OCI-LY7 (cell line): Measurements from ENCODE around the gene LTN1. TPM values are rescaled to one million over a fixed set of nuclear protein-coding genes. Genes with fewer than 3 reads are reported as not detected.

Source experiments
- BruUV-seq: library from RNA; stranded (reverse); fragments of 400-500 nt; replicated peaks from 2 replicates; lab custom pipeline; 2021; lab: Mats Ljungman, UMichigan
- CTCF ChIA-PET: fragments of 300-600 bp; sonication (Branson Sonifier 250); formaldehyde crosslinking; loops from one replicate; lab custom pipeline; 2022; ENCODE audit warnings: antibody characterized with exemption; ENCODE audit not compliant: unreplicated experiment; lab: Charles Lee
- POLR2A ChIA-PET: fragments of 300-600 bp; sonication (Branson Sonifier 250); formaldehyde crosslinking; loops from one replicate; lab custom pipeline; 2022; ENCODE audit warnings: antibody characterized with exemption; lab: Charles Lee
- DNase-seq: peaks from one replicate; pipeline ENCODE4 v3.0.0-alpha.2; 2015; ENCODE audit warnings: low spot score
- H2AFZ ChIP-seq: fragments of 200-600 bp; sonication (generic), shearing (Covaris generic); 2 replicates; pipeline ENCODE4 v1.6.1; 2014; ENCODE audit warnings: mild to moderate bottlenecking, antibody characterized with exemption, low read length, moderate library complexity
- H3K27ac ChIP-seq: fragments of 200-600 bp; sonication (generic); 2 replicates; pipeline ENCODE4 v1.5.1; 2014; ENCODE audit warnings: mixed run types, low read depth, mild to moderate bottlenecking, moderate library complexity, low read length, inconsistent platforms; ENCODE audit not compliant: poor library complexity, severe bottlenecking
- H3K36me3 ChIP-seq: fragments of 200-600 bp; sonication (generic); 2 replicates; pipeline ENCODE4 v1.6.1; 2014; ENCODE audit warnings: mild to moderate bottlenecking, antibody characterized with exemption, low read length, moderate library complexity, mixed read lengths; ENCODE audit not compliant: insufficient read depth
- H3K4me1 ChIP-seq: fragments of 200-600 bp; sonication (generic); 2 replicates; pipeline ENCODE4 v1.5.1; 2014; ENCODE audit warnings: mild to moderate bottlenecking, low read length; ENCODE audit not compliant: insufficient read depth, poor library complexity, severe bottlenecking
- H3K4me2 ChIP-seq: fragments of 200-600 bp; sonication (generic); 2 replicates; pipeline ENCODE4 v1.6.1; 2014; ENCODE audit warnings: mild to moderate bottlenecking, low read length
- H3K4me3 ChIP-seq: fragments of 200-600 bp; sonication (generic); 2 replicates; pipeline ENCODE4 v1.5.1; 2014; ENCODE audit warnings: mild to moderate bottlenecking, low read depth, low read length; ENCODE audit not compliant: poor library complexity, severe bottlenecking
- H3K79me2 ChIP-seq: fragments of 200-600 bp; sonication (generic); 2 replicates; pipeline ENCODE4 v1.6.1; 2016; ENCODE audit warnings: low read depth, mild to moderate bottlenecking, low read length, moderate library complexity, mixed read lengths; ENCODE audit not compliant: insufficient read depth
- H3K9me2 ChIP-seq: fragments of 200-600 bp; sonication (generic); 2 replicates; pipeline ENCODE4 v1.6.1; 2016; ENCODE audit warnings: mild to moderate bottlenecking, low read length, mixed read lengths; ENCODE audit not compliant: insufficient read depth
- H3K9me3 ChIP-seq: fragments of 200-600 bp; sonication (generic); 2 replicates; pipeline ENCODE4 v1.6.1; 2014; ENCODE audit warnings: mild to moderate bottlenecking, mixed run types, low read length, mixed read lengths
- H4K20me1 ChIP-seq: fragments of 200-600 bp; sonication (generic); 2 replicates; pipeline ENCODE4 v1.6.1; 2014; ENCODE audit warnings: mild to moderate bottlenecking, antibody characterized with exemption, low read length, moderate library complexity, mixed read lengths; ENCODE audit not compliant: insufficient read depth
- CTCF ChIP-seq: fragments of 200-600 bp; sonication (generic); conservative IDR thresholded peaks from 2 replicates; pipeline ENCODE4 v1.5.1; 2014; ENCODE audit warnings: mild to moderate bottlenecking, antibody characterized with exemption, low read length, moderate library complexity, mixed read lengths
- EZH2phosphoT487 ChIP-seq: fragments of 200-600 bp; sonication (generic); IDR thresholded peaks from 2 replicates; pipeline ENCODE4 v1.6.1; 2018; ENCODE audit warnings: low read depth, borderline replicate concordance, mild to moderate bottlenecking, mixed run types, antibody characterized with exemption, low read length, moderate library complexity, mixed read lengths
- intact Hi-C: fragments of 100-400 bp; cut with micrococcal nuclease; formaldehyde crosslinking; loops from one replicate; pipeline ENCODE4 v1.10.0; 2022; ENCODE audit not compliant: unreplicated experiment
- total RNA-seq, 2 experiments: library from RNA; depleted of rRNA in 1 of 2; stranded (reverse); fragments of >200 nt in 1 of 2; shearing (Covaris generic) in 1 of 2; gene quantifications; 2 replicates each; pipeline ENCODE4 v1.2.3, GENCODE V29; 2014 to 2022

LTN1 gene
- total RNA-seq, 2 experiments from 2014 or later: 18.4 to 32.6 TPM

DNA sequence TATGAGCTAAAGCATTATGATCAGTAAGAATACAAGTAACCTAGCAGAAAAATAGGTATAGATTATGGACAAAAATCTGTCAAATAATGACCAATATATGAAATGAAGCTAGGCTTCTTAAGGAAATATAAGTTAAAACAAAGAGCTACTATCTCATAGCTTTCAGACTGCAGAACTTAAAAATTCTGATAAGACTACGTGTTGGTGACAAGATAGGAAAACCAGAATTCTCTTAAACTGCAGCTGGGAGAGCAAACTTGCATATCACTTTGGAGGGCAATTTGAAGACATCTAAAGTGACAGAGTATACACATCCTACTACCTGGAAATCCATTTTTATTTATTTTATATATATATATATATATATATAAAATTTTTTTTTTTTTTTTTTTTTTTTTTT lies 65.5 kb downstream of the LTN1 start:
- H3K79me2 ChIP-seq: no peaks in the 10 kb centered on the region
- no peaks in the 10 kb centered on the region for H4K20me1 ChIP-seq
- H3K4me2 ChIP-seq: no peak overlapping the region
- H3K9me3 ChIP-seq: no peaks in the 10 kb centered on the region
- H3K4me3 ChIP-seq: no peak overlapping the region
- DNase-seq: no peak
- H3K27ac ChIP-seq: no peak overlapping the region
- H3K4me1 ChIP-seq: no peaks in the 10 kb centered on the region
- no peak overlapping the region for H2AFZ ChIP-seq
- BruUV-seq: no TSS peak
- no peaks in the 10 kb centered on the region for H3K9me2 ChIP-seq
- peaks cover 26% of the 10 kb centered on the region for H3K36me3 ChIP-seq
- ChIA-PET CTCF (no interaction called here), POLR2A (interaction anchor here (0.5 to 1.7 kb wide), 5 partner anchors 9 to 1622 kb away, joined by 3 to 5 read pairs (median 5); no protein-coding TSS in a partner anchor)
- TF ChIP-seq EZH2phosphoT487 (no peak), CTCF (no peak)
- intact Hi-C loops: no loop called here

DNA sequence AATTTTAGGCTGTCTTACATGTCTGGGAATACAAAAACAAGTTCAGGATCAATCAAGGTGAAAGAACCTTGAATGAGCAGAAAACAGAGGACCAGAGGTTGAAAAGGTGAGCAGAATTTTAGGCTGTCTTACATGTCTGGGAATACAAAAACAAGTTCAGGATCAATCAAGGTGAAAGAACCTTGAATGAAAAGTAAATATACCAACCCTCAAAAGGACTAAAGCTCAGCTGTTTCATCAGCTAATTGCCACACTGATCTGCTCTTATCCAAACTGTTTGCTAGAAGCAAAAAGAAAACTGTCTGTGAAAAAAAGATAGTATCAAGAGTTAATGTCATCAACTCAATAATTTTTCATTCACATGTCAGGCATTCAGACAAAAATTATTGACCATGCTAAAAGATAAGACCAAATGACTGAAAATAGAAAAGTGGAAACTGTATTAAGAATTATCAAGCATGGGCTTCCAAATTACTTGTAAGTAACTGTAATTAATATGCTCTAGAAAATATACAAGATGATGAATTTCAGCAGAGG lies 69.2 kb downstream of the LTN1 start:
- Histone ChIP-seq H3K79me2 (no peaks in the 10 kb centered on the region), H3K4me1 (no peaks in the 10 kb centered on the region), H2AFZ (no peak overlapping the region), H3K36me3 (peaks cover 5% of the 10 kb centered on the region), H3K9me2 (no peaks in the 10 kb centered on the region), H3K4me3 (no peak overlapping the region), H3K27ac (no peak overlapping the region), H4K20me1 (no peaks in the 10 kb centered on the region), H3K9me3 (no peaks in the 10 kb centered on the region), H3K4me2 (no peak overlapping the region)
- ChIA-PET CTCF (no interaction called here), POLR2A (interaction anchor here (0.6 to 1.2 kb wide), 2 partner anchors 13 to 53 kb away, joined by 3 read pairs; no protein-coding TSS in a partner anchor)
- intact Hi-C loops: no loop called here
- no peak for TF ChIP-seq CTCF
- TF ChIP-seq EZH2phosphoT487: no peak
- BruUV-seq: no TSS peak
- DNase-seq: no peak

DNA sequence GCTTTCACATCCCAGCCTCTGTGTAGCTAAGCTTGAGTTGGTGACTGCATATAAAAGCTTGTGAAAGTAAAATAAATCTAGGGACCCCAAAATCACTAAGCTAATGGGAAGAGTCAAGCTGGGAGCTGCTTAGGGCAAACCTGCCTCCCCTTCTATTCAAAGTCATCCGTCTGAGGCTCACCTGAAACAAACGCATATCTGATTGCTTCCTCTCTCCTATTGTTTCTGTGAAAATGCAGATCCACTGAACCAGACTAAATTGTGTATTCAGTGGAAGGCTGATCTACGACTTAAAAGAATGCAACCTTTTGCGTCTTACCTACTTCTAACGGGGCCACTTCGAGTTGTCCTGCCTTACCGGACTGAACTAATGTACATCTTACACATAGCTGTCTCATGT lies 70.3 kb downstream of the LTN1 start:
- H2AFZ ChIP-seq: no peak overlapping the region
- no peaks in the 10 kb centered on the region for H3K36me3 ChIP-seq
- ChIA-PET CTCF (no interaction called here), POLR2A (interaction anchor here (0.7 to 1.2 kb wide), 5 partner anchors 9 to 100 kb away, joined by 3 to 4 read pairs (median 3); no protein-coding TSS in a partner anchor)
- no peak overlapping the region for H3K4me3 ChIP-seq
- H3K4me1 ChIP-seq: no peaks in the 10 kb centered on the region
- no peak overlapping the region for H3K4me2 ChIP-seq
- no peaks in the 10 kb centered on the region for H4K20me1 ChIP-seq
- H3K9me2 ChIP-seq: no peaks in the 10 kb centered on the region
- intact Hi-C loops: no loop called here
- no peaks in the 10 kb centered on the region for H3K9me3 ChIP-seq
- DNase-seq: no peak
- H3K27ac ChIP-seq: no peak overlapping the region
- BruUV-seq: no TSS peak
- TF ChIP-seq EZH2phosphoT487: no peak
- no peak for TF ChIP-seq CTCF
- no peaks in the 10 kb centered on the region for H3K79me2 ChIP-seq
